Kidney epithelial cell (primary cell): ENCODE data around the gene POLR2M. TPM values are rescaled to one million over a fixed set of nuclear protein-coding genes. Genes with fewer than 3 reads are reported as not detected.

Source experiments
- DNase-seq: peaks from one replicate; pipeline ENCODE4 v3.0.0-alpha.2; 2010; ENCODE audit warnings: low read depth
- H3K27me3 ChIP-seq: 2 replicates; pipeline ENCODE4 v1.6.0; 2011; ENCODE audit warnings: low read length; ENCODE audit not compliant: control insufficient read depth, insufficient read depth
- H3K36me3 ChIP-seq: 2 replicates; pipeline ENCODE4 v1.5.1; 2011; ENCODE audit warnings: low read length; ENCODE audit not compliant: control insufficient read depth, insufficient read depth
- H3K4me3 ChIP-seq: 2 replicates; pipeline ENCODE4 v1.5.1; 2011; ENCODE audit warnings: low read depth, mild to moderate bottlenecking, control low read depth, low read length
- CTCF ChIP-seq: IDR thresholded peaks from 2 replicates; pipeline ENCODE4 v1.5.1; 2011; ENCODE audit warnings: mild to moderate bottlenecking, moderate library complexity, low read length, control low read depth, inconsistent platforms; ENCODE audit not compliant: insufficient read depth, poor library complexity, severe bottlenecking
- total RNA-seq: library from RNA; depleted of rRNA; stranded (reverse); fragments of >200 nt; gene quantifications from 2 replicates; pipeline ENCODE4 v1.2.3, GENCODE V29; 2015

The POLR2M gene
- total RNA-seq, 1 donor from 2014 or later: 49.1 TPM

GRCh38 chr15:57665939-57666338 lies 40.6 kb upstream of the POLR2M start:
- DNase-seq: no peak
- no peaks in the 10 kb centered on the region for H3K27me3 ChIP-seq
- TF ChIP-seq CTCF: no peak
- H3K36me3 ChIP-seq: no peaks in the 10 kb centered on the region
- H3K4me3 ChIP-seq: no peak overlapping the region

DNA sequence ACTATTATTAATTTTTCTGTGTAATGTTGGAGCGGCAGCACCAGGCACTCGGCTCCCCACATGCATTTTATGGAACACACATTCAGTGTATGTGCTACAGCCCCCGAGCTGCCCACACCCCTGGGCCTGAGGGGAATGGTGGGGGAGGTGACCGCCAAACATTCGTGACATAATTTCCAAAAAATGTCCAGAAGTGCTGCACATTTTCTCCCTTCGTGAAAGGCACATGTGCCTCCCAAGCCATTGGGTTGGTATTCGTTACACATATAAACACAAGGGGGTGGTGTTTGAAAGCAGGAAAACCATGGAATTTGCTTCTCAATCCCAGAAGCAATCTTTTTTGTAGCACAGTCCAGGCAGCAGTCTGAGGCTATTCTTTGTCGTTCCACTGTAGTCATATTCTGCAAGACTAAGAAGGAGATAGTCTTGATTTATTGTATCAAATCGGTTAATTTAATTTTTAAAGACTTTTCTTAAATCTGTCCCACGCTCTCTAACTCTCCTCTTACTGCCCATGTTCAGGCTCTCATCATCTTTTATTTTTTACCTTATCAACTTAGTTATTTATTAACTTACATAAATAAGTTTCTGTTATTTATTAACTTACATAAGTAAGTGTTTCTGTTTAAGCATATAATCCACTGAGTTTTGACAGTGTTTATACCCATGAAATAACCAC lies 39.2 kb upstream of the POLR2M start:
- H3K4me3 ChIP-seq: no peak overlapping the region
- peak; percentile 55 for DNase-seq

GRCh38 chr15:57668016-57668415 lies 38.5 kb upstream of the POLR2M start:
- no peak for TF ChIP-seq CTCF
- DNase-seq: no peak

More for the DNA sequence above, 39.2 kb upstream of the POLR2M start:
- TF ChIP-seq CTCF: peak; percentile 50
- Histone ChIP-seq H3K27me3 (no peaks in the 10 kb centered on the region), H3K36me3 (no peaks in the 10 kb centered on the region)

DNA sequence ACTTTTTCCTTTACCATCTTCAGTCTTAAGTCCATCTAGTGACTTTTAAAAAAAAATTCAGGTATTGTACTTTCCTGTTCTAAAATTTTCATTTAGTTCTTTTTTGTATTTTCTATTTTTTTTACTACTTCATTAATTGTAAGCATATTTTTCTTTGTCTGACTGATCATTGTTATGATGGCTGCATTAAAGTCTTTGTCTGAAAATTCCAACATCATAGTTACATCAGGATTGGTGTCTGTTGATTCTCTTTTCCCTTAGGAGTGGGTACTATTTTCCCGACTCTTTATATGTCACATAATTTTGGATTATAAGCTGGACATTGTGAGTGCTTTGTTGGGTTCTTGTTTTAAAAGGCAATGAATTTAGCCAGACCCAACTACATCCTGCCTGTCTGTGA lies 34.9 kb upstream of the POLR2M start:
- no peak for DNase-seq
- no peaks in the 10 kb centered on the region for H3K27me3 ChIP-seq
- no peak overlapping the region for H3K4me3 ChIP-seq
- TF ChIP-seq CTCF: no peak
- no peaks in the 10 kb centered on the region for H3K36me3 ChIP-seq

More at GRCh38 chr15:57668016-57668415, 38.5 kb upstream of the POLR2M start:
- H3K27me3 ChIP-seq: no peaks in the 10 kb centered on the region
- H3K36me3 ChIP-seq: no peaks in the 10 kb centered on the region
- no peak overlapping the region for H3K4me3 ChIP-seq

- H3K27me3 ChIP-seq: no peaks in the 10 kb centered on the region
- no peak for TF ChIP-seq CTCF
- no peak overlapping the region for H3K4me3 ChIP-seq
- peak; percentile 45 for DNase-seq
- H3K36me3 ChIP-seq: no peaks in the 10 kb centered on the region
These were observed 30.9 kb upstream of the POLR2M start for GRCh38 chr15:57675481-57676181.

DNA sequence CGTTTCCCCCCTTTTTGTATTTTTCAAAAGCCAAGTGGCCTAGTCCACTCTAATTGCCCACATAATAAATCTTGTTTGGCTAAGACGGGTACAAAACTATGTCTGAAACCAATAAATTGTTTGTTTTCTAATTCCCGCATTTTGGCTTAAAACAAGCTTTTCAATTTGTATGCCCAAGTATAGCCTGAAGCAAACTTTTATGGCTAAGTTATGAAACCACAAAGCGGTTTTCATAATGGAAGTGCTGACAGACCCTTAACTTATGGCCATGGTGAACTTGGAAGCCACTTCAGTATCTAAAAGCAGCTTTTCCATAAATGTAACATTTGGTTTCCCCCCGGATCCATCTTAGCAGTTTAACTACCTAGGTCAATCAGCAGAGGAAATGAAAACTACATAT lies 29.9 kb upstream of the POLR2M start:
- Histone ChIP-seq H3K27me3 (no peaks in the 10 kb centered on the region), H3K36me3 (no peaks in the 10 kb centered on the region), H3K4me3 (no peak overlapping the region)
- DNase-seq: no peak
- no peak for TF ChIP-seq CTCF
